Smooth muscle cell of the pulmonary artery (primary cell): ENCODE results near the gene PTK7. TPM values are rescaled to one million over a fixed set of nuclear protein-coding genes. Genes with fewer than 3 reads are reported as not detected.

Source experiments
- total RNA-seq: library from RNA; depleted of rRNA; stranded (reverse); fragments of >200 nt; gene quantifications from 2 replicates; pipeline ENCODE4 v1.2.3, GENCODE V29; 2014

Gene PTK7
- total RNA-seq: 36.5 and 85.2 TPM in 2 replicates

GRCh38 chr6:43075670-43076463, at the start of gene PTK7:
Gene PTK7 (plus strand): TSS chr6:43076314. CDS start chr6:43076489, 175 bp downstream.

GRCh38 chr6:43053545-43054205, 22.4 kb upstream of the PTK7 start, which contains the start of gene CUL7:
Gene CUL7 (minus strand): TSS chr6:43053851. CDS start chr6:43052788, 1,063 bp downstream.

GRCh38 chr6:43059168-43060033, 16.7 kb upstream of the PTK7 start, which contains the start of the genes KLC4 and MRPL2:
Gene KLC4 (plus strand): TSS chr6:43059631. CDS start chr6:43061336, 1,705 bp downstream.
Gene MRPL2 (minus strand): TSS chr6:43059434. CDS start chr6:43059381, 53 bp downstream.

GRCh38 chr6:43170931-43171706, 95.0 kb downstream of the PTK7 start, which contains the start of gene SRF:
Gene SRF (plus strand): TSS chr6:43171269. CDS start chr6:43171657, 388 bp downstream.

GRCh38 chr6:43181942-43182860, 106.1 kb downstream of the PTK7 start, which contains the start of gene CUL9:
Gene CUL9 (plus strand): TSS chr6:43182196. CDS start chr6:43184311, 2,115 bp downstream.

Other genes with a start within 250 kb of the PTK7 start
- gene RPL7L1, start 196.7 kb upstream of the PTK7 start, total RNA-seq: 106 and 120 TPM in 2 replicates
- gene PTCRA, start 160.3 kb upstream of the PTK7 start, total RNA-seq: not detected in 2 replicates
- gene CNPY3, start 146.8 kb upstream of the PTK7 start, total RNA-seq: 49.1 and 62.5 TPM in 2 replicates
- 0.13 and 0.36 TPM in 2 replicates for gene GNMT, start 115.6 kb upstream of the PTK7 start, total RNA-seq
- 35.5 and 61.3 TPM in 2 replicates for gene PEX6, start 97.1 kb upstream of the PTK7 start, total RNA-seq
- gene PPP2R5D, start 91.7 kb upstream of the PTK7 start, total RNA-seq: 30.0 and 39.8 TPM in 2 replicates
- 49.3 and 53.0 TPM in 2 replicates for gene MEA1, start 62.4 kb upstream of the PTK7 start, total RNA-seq
- gene KLHDC3, start 62.1 kb upstream of the PTK7 start, total RNA-seq: 59.1 and 86.7 TPM in 2 replicates
- 57.6 and 63.3 TPM in 2 replicates for gene RRP36, start 54.7 kb upstream of the PTK7 start, total RNA-seq
- 68.9 and 77.8 TPM in 2 replicates for gene CUL7, start 22.5 kb upstream of the PTK7 start, total RNA-seq
- gene MRPL2, start 16.9 kb upstream of the PTK7 start, total RNA-seq: 16.3 and 19.5 TPM in 2 replicates
- 19.8 and 24.2 TPM in 2 replicates for gene KLC4, start 16.7 kb upstream of the PTK7 start, total RNA-seq
- gene SRF, start 95.0 kb downstream of the PTK7 start, total RNA-seq: 19.1 and 27.0 TPM in 2 replicates
- 28.3 and 41.0 TPM in 2 replicates for gene CUL9, start 105.9 kb downstream of the PTK7 start, total RNA-seq
- gene DNPH1, start 153.2 kb downstream of the PTK7 start, total RNA-seq: 29.1 and 40.7 TPM in 2 replicates
- gene TTBK1, start 167.2 kb downstream of the PTK7 start, total RNA-seq: 0.07 TPM in 1 of 2 replicates, not detected in the other
- gene SLC22A7, start 221.9 kb downstream of the PTK7 start, total RNA-seq: not detected in 2 replicates
- gene CRIP3, start 232.5 kb downstream of the PTK7 start, total RNA-seq: 0.39 TPM in 1 of 2 replicates, not detected in the other